H9 (cell line): ENCODE results near the gene F8. TPM values are rescaled to one million over a fixed set of nuclear protein-coding genes. Genes with fewer than 3 reads are reported as not detected.

Source experiments
- DNase-seq: peaks from one replicate; pipeline ENCODE4 v3.0.0-alpha.2; 2017
- H2AFZ ChIP-seq: one replicate; pipeline ENCODE4 v1.6.1; 2013; ENCODE audit warnings: mild to moderate bottlenecking, low read length, control low read depth, moderate library complexity
- H2AK5ac ChIP-seq: 2 replicates; pipeline ENCODE4 v1.6.1; 2013; ENCODE audit warnings: low read length, control low read depth, mixed read lengths; ENCODE audit not compliant: insufficient read length
- H2BK120ac ChIP-seq: one replicate; pipeline ENCODE4 v1.6.1; 2013; ENCODE audit warnings: low read depth, mild to moderate bottlenecking, low read length, control low read depth, inconsistent platforms; ENCODE audit not compliant: poor library complexity, severe bottlenecking
- H2BK12ac ChIP-seq: 2 replicates; pipeline ENCODE4 v1.6.1; 2013; ENCODE audit warnings: low read length, control low read depth, mixed read lengths, low read depth; ENCODE audit not compliant: insufficient read length
- H2BK15ac ChIP-seq: 2 replicates; pipeline ENCODE4 v1.6.1; 2013; ENCODE audit warnings: low read depth, low read length, control low read depth
- H2BK20ac ChIP-seq: one replicate; pipeline ENCODE4 v1.6.1; 2013; ENCODE audit warnings: low read depth, mild to moderate bottlenecking, low read length, control low read depth, inconsistent platforms; ENCODE audit not compliant: poor library complexity, severe bottlenecking
- H2BK5ac ChIP-seq: 2 replicates; pipeline ENCODE4 v1.6.1; 2013; ENCODE audit warnings: low read length, control low read depth, mixed read lengths; ENCODE audit not compliant: insufficient read length
- H3K14ac ChIP-seq: 2 replicates; pipeline ENCODE4 v1.6.1; 2013; ENCODE audit warnings: low read length, control low read depth; ENCODE audit not compliant: insufficient read depth
- H3K18ac ChIP-seq: 2 replicates; pipeline ENCODE4 v1.6.1; 2013; ENCODE audit warnings: low read depth, mild to moderate bottlenecking, mixed read lengths, low read length, control low read depth; ENCODE audit not compliant: insufficient read length
- H3K23ac ChIP-seq: 2 replicates; pipeline ENCODE4 v1.6.1; 2013; ENCODE audit warnings: low read length, control low read depth, mixed read lengths, low read depth; ENCODE audit not compliant: insufficient read length
- H3K23me2 ChIP-seq: 2 replicates; pipeline ENCODE4 v1.6.1; 2013; ENCODE audit warnings: low read depth, mild to moderate bottlenecking, mixed read lengths, low read length, control low read depth; ENCODE audit not compliant: insufficient read length, poor library complexity, severe bottlenecking
- H3K27ac ChIP-seq: 2 replicates; pipeline ENCODE4 v1.5.1; 2013; ENCODE audit warnings: low read length, control low read depth, mixed read lengths, low read depth; ENCODE audit not compliant: insufficient read length
- H3K27me3 ChIP-seq: 2 replicates; pipeline ENCODE4 v1.6.1; 2013; ENCODE audit warnings: low read length, control low read depth, inconsistent platforms; ENCODE audit not compliant: insufficient read depth
- H3K4ac ChIP-seq: 2 replicates; pipeline ENCODE4 v1.6.1; 2013; ENCODE audit warnings: low read depth, mild to moderate bottlenecking, control low read depth, inconsistent platforms, low read length, moderate library complexity
- H3K4me1 ChIP-seq: 2 replicates; pipeline ENCODE4 v1.6.1; 2013; ENCODE audit warnings: low read length, control low read depth, inconsistent platforms; ENCODE audit not compliant: insufficient read depth
- H3K4me2 ChIP-seq: 2 replicates; pipeline ENCODE4 v1.6.1; 2013; ENCODE audit warnings: low read length, control low read depth, mixed read lengths; ENCODE audit not compliant: insufficient read length, insufficient read depth
- H3K56ac ChIP-seq: 2 replicates; pipeline ENCODE4 v1.6.1; 2013; ENCODE audit warnings: low read depth, mild to moderate bottlenecking, mixed read lengths, low read length, control low read depth; ENCODE audit not compliant: insufficient read length
- H3K79me1 ChIP-seq: 2 replicates; pipeline ENCODE4 v1.6.1; 2013; ENCODE audit warnings: low read depth, mild to moderate bottlenecking, moderate library complexity, low read length, control low read depth, inconsistent platforms; ENCODE audit not compliant: insufficient read depth, poor library complexity, severe bottlenecking
- H3K79me2 ChIP-seq: 2 replicates; pipeline ENCODE4 v1.6.1; 2013; ENCODE audit warnings: low read length, control low read depth, inconsistent platforms; ENCODE audit not compliant: insufficient read depth
- H3K9ac ChIP-seq: 2 replicates; pipeline ENCODE4 v1.6.1; 2013; ENCODE audit warnings: low read length, control low read depth, mixed read lengths; ENCODE audit not compliant: insufficient read length; ENCODE audit errors: extremely low read depth
- H3K9me3 ChIP-seq: one replicate; pipeline ENCODE4 v1.6.1; 2013; ENCODE audit warnings: low read depth, low read length, inconsistent platforms; ENCODE audit not compliant: control insufficient read depth
- H3T11ph ChIP-seq: one replicate; pipeline ENCODE4 v1.6.1; 2013; ENCODE audit warnings: mild to moderate bottlenecking, low read length, control low read depth, inconsistent platforms
- H4K20me1 ChIP-seq: one replicate; pipeline ENCODE4 v1.6.1; 2013; ENCODE audit not compliant: control insufficient read depth, insufficient read length, insufficient read depth
- H4K5ac ChIP-seq: 2 replicates; pipeline ENCODE4 v1.6.1; 2013; ENCODE audit warnings: low read depth, mild to moderate bottlenecking, mixed read lengths, low read length, control low read depth; ENCODE audit not compliant: insufficient read length
- H4K8ac ChIP-seq: replicated peaks from 2 replicates; pipeline ENCODE4 v1.6.1; 2013; ENCODE audit warnings: low read length, control low read depth, mixed read lengths, low read depth; ENCODE audit not compliant: insufficient read length
- H4K91ac ChIP-seq: 2 replicates; pipeline ENCODE4 v1.6.1; 2013; ENCODE audit warnings: low read depth, mild to moderate bottlenecking, moderate library complexity, mixed read lengths, low read length, control low read depth; ENCODE audit not compliant: insufficient read length
- H3K27ac Mint-ChIP-seq, 3 experiments: 2 replicates in 2 of 3; 3 replicates in 1 of 3; pipeline ENCODE4 v1.8.0; 2020 to 2021; ENCODE audit warnings: mixed read lengths in 3 of 3, mild to moderate bottlenecking in 1 of 3, moderate library complexity in 1 of 3
- H3K27me3 Mint-ChIP-seq: 2 replicates; pipeline ENCODE4 v1.8.0; 2021; ENCODE audit warnings: low read depth, mild to moderate bottlenecking, moderate library complexity, mixed read lengths
- H3K36me3 Mint-ChIP-seq, 3 experiments: 2 replicates in 2 of 3; 3 replicates in 1 of 3; pipeline ENCODE4 v1.8.0; 2020 to 2021; ENCODE audit warnings: low read depth in 3 of 3, mixed read lengths in 3 of 3; ENCODE audit not compliant: insufficient read depth in 1 of 3
- H3K4me1 Mint-ChIP-seq, 2 experiments: 2 replicates each; pipeline ENCODE4 v1.8.0; 2020; ENCODE audit warnings: mixed read lengths in 2 of 2
- H3K4me3 Mint-ChIP-seq, 2 experiments: 2 replicates in 1 of 2; 3 replicates in 1 of 2; pipeline ENCODE4 v1.8.0; 2020 to 2021; ENCODE audit warnings: mild to moderate bottlenecking in 2 of 2, mixed read lengths in 2 of 2, moderate library complexity in 1 of 2
- H3K9me3 Mint-ChIP-seq, 2 experiments: 2 replicates in 1 of 2; 3 replicates in 1 of 2; pipeline ENCODE4 v1.8.0; 2020; ENCODE audit warnings: mild to moderate bottlenecking in 2 of 2, mixed read lengths in 2 of 2, moderate library complexity in 1 of 2
- total RNA-seq: library from RNA; stranded (reverse); gene quantifications from 2 replicates; pipeline ENCODE4 v1.2.1, GENCODE V29; 2021
- TF ChIP-seq, protein P1 (sequence below): fragments of 200-600 bp; sonication (generic); conservative IDR thresholded peaks from 3 replicates; pipeline ENCODE4 v1.8.0; 2021; ENCODE audit warnings: antibody characterized with exemption, mild to moderate bottlenecking

The F8 gene
- total RNA-seq, 1 experiment from 2014 or later = 3.1 TPM

DNA sequence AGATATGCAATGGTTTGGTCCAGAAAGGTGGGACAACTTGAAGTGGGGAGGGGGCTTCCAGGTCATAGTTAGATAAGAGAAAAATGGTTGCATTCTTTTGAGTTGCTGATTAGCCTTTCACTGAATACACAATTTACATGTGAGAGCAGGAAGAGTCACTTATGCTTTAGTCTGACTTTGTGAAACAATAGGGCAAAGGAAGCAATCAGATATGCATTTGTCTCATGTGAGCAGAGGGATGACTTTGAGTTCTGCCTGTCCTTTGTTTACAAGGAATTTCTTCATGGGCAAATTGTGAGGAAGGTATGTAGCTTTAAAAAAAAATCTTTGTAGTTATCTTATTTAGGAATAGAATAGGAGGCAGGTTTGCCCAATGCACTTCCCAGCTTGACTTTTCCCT is 201.0 kb downstream of the F8 start:
- no peaks in the 10 kb centered on the region for H4K20me1 ChIP-seq
- H2BK120ac ChIP-seq = no peak overlapping the region
- DNase-seq = no peak
- no peak overlapping the region for H2BK15ac ChIP-seq
- H3K4me2 ChIP-seq = peak overlapping the region; percentile 6
- no peak overlapping the region for H2BK20ac ChIP-seq
- no peak overlapping the region for H4K5ac ChIP-seq
- Mint-ChIP-seq H3K36me3 (peaks cover 9 to 13% (median 12%) of the 10 kb centered on the region in 3 experiments), H3K9me3 (peaks cover 61 to 71% of the 10 kb centered on the region in 2 experiments), H3K4me1 (peaks cover 36 to 37% of the 10 kb centered on the region in 2 experiments), H3K27ac (peak overlapping the region in 2 of 3 experiments; percentile 62 to 70; a peak in 4 of 7 replicates), H3K4me3 (peak overlapping the region in 1 of 2 experiments; percentile 50; a peak in 3 of 5 replicates), H3K27me3 (no peaks in the 10 kb centered on the region)
- H3K79me1 ChIP-seq = no peaks in the 10 kb centered on the region
- no peak overlapping the region for H2AK5ac ChIP-seq
- no peak overlapping the region for H2BK12ac ChIP-seq
- H4K91ac ChIP-seq = no peak overlapping the region
- no peak overlapping the region for H3T11ph ChIP-seq
- H2AFZ ChIP-seq = no peak overlapping the region
- peaks cover 9% of the 10 kb centered on the region for H3K9me3 ChIP-seq
- H3K4me1 ChIP-seq = peaks cover 2% of the 10 kb centered on the region; the same call in 1 of the 2 replicates
- H3K23ac ChIP-seq = no peak overlapping the region
- H3K27ac ChIP-seq = peak overlapping the region; percentile 83
- H3K4ac ChIP-seq = no peak overlapping the region
- no peaks in the 10 kb centered on the region for H3K23me2 ChIP-seq
- H2BK5ac ChIP-seq = no peak overlapping the region
- H4K8ac ChIP-seq = no peak overlapping the region
- no peak overlapping the region for H3K56ac ChIP-seq
- TF ChIP-seq, protein P1, sequence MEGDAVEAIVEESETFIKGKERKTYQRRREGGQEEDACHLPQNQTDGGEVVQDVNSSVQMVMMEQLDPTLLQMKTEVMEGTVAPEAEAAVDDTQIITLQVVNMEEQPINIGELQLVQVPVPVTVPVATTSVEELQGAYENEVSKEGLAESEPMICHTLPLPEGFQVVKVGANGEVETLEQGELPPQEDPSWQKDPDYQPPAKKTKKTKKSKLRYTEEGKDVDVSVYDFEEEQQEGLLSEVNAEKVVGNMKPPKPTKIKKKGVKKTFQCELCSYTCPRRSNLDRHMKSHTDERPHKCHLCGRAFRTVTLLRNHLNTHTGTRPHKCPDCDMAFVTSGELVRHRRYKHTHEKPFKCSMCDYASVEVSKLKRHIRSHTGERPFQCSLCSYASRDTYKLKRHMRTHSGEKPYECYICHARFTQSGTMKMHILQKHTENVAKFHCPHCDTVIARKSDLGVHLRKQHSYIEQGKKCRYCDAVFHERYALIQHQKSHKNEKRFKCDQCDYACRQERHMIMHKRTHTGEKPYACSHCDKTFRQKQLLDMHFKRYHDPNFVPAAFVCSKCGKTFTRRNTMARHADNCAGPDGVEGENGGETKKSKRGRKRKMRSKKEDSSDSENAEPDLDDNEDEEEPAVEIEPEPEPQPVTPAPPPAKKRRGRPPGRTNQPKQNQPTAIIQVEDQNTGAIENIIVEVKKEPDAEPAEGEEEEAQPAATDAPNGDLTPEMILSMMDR = no peak
- no peaks in the 10 kb centered on the region for H3K79me2 ChIP-seq
- H3K27me3 ChIP-seq = no peaks in the 10 kb centered on the region
- H3K9ac ChIP-seq = no peak overlapping the region
- no peak overlapping the region for H3K14ac ChIP-seq
- H3K18ac ChIP-seq = no peak overlapping the region
